ENCODE results near the gene PRRT1B. TPM values are rescaled to one million over a fixed set of nuclear protein-coding genes. Genes with fewer than 3 reads are reported as not detected.

PRRT1B gene
- total and polyA plus RNA-seq, 2 donors (not counting 1 experiment from before 2014, with no cell fraction given) = not detected

DNA sequence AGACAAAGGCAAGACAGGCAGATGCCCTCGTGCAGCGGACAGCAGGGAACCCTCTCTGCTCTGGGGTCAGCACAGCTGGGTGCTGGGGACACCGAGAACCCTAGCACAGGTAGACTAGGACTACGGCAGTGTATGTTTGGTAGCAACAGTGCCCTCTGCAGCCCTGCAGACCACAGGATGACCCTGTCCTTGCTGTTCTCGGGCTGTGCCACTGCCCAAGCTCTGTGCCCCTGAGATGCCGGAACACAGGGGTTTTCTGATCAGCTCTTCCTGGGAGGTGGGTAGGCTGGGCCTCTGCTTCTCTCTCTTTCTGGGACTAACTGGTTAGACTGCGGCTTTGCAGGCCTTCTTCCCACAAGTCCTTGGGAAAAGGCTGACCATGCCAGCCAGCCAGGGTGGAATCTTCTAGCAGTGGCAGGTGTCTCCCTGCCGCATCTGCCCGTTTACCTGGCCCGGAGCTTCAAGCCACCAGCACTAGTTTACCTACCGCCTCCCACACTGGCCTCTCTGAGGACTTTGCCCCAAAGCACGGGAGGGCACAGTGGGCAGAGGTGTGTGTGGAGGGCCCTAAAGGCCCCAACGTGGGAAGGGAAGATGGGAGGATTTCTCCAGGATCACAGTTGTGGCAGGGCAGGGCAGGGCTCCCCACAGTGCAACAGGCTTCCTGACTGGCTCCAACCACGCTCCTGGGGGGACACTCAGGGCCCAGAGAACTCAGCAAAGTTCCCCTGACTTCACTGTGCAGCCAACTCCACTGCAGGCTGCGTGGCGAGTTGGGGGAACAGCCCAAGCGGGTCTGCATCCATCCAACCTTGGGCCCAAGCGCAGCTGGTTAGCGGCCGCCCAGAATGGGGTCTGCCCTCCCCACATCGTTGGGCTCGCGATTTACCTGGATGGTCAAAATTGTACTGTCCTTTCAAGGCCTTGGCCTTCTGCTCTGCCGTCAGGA, 15.5 kb upstream of the PRRT1B start:
- Histone ChIP-seq H3K4me1 (ENCODE audit: control insufficient read depth, extremely low read depth, insufficient read depth, low read length) (peaks cover 2% of the 10 kb centered on the region), H3K4me3 (replicated peaks in 1 of 4; ENCODE audit: control extremely low read depth in 1 of 4, insufficient read depth in 1 of 4, low read depth in 3 of 4, low read length in 4 of 4) (peak overlapping the region; percentile 66 to 80 (median 76)), H3K4me2 (ENCODE audit: extremely low read depth, insufficient read depth, low read length) (peak overlapping the region; percentile 95), H3K9ac (ENCODE audit: insufficient read depth, low read length) (peak overlapping the region; percentile 80), H3K27me3 (ENCODE audit: control insufficient read depth, insufficient read depth, low read length) (no peaks in the 10 kb centered on the region), H3K27ac (ENCODE audit: insufficient read depth, low read length) (peak overlapping the region; percentile 59), H3K36me3 (ENCODE audit: control insufficient read depth, insufficient read depth, low read length) (peaks cover 18% of the 10 kb centered on the region), H2AFZ (ENCODE audit: low read length) (peak overlapping the region; percentile 51), H3K79me2 (ENCODE audit: control insufficient read depth, insufficient read depth, low read length) (peaks cover 12% of the 10 kb centered on the region), H3K9me3 (ENCODE audit: control insufficient read depth, insufficient read depth, low read depth, low read length) (no peaks in the 10 kb centered on the region), H4K20me1 (ENCODE audit: control insufficient read depth, extremely low read depth, insufficient read depth, low read length) (no peaks in the 10 kb centered on the region)
- no peak for DNase-seq (ENCODE audit: low read depth in 2 of 2)
- TF ChIP-seq CTCF (conservative IDR thresholded peaks at IDR 0.05 in 1 of 2, IDR thresholded peaks at IDR 0.05 in 1 of 2; ENCODE audit: low read depth in 1 of 2, low read length in 2 of 2) (no peak), EZH2 (IDR thresholded peaks at IDR 0.05; ENCODE audit: low read length, missing control alignments) (no peak)

GRCh38 chr9:131530546-131530919, 14.8 kb upstream of the PRRT1B start:
- Histone ChIP-seq H3K4me3 (replicated peaks in 1 of 4; ENCODE audit: control extremely low read depth in 1 of 4, insufficient read depth in 1 of 4, low read depth in 3 of 4, low read length in 4 of 4) (peak overlapping the region; percentile 66 to 80 (median 76)), H3K36me3 (ENCODE audit: control insufficient read depth, insufficient read depth, low read length) (peaks cover 15% of the 10 kb centered on the region), H3K79me2 (ENCODE audit: control insufficient read depth, insufficient read depth, low read length) (peaks cover 12% of the 10 kb centered on the region), H4K20me1 (ENCODE audit: control insufficient read depth, extremely low read depth, insufficient read depth, low read length) (no peaks in the 10 kb centered on the region), H3K9ac (ENCODE audit: insufficient read depth, low read length) (peak overlapping the region; percentile 80), H3K4me1 (ENCODE audit: control insufficient read depth, extremely low read depth, insufficient read depth, low read length) (peaks cover 2% of the 10 kb centered on the region), H3K27ac (ENCODE audit: insufficient read depth, low read length) (peak overlapping the region; percentile 59), H3K9me3 (ENCODE audit: control insufficient read depth, insufficient read depth, low read depth, low read length) (no peaks in the 10 kb centered on the region), H3K4me2 (ENCODE audit: extremely low read depth, insufficient read depth, low read length) (peak overlapping the region; percentile 95), H3K27me3 (ENCODE audit: control insufficient read depth, insufficient read depth, low read length) (no peaks in the 10 kb centered on the region), H2AFZ (ENCODE audit: low read length) (peak overlapping the region; percentile 51)
- TF ChIP-seq CTCF (conservative IDR thresholded peaks at IDR 0.05 in 1 of 2, IDR thresholded peaks at IDR 0.05 in 1 of 2; ENCODE audit: low read depth in 1 of 2, low read length in 2 of 2) (no peak), EZH2 (IDR thresholded peaks at IDR 0.05; ENCODE audit: low read length, missing control alignments) (no peak)
- DNase-seq (ENCODE audit: low read depth in 2 of 2) = peak in 1 of 2 donors; percentile 18

- no peaks in the 10 kb centered on the region for H4K20me1 ChIP-seq (ENCODE audit: control insufficient read depth, extremely low read depth, insufficient read depth, low read length)
- TF ChIP-seq EZH2 (IDR thresholded peaks at IDR 0.05; ENCODE audit: low read length, missing control alignments) = no peak
- TF ChIP-seq CTCF (conservative IDR thresholded peaks at IDR 0.05 in 1 of 2, IDR thresholded peaks at IDR 0.05 in 1 of 2; ENCODE audit: low read depth in 1 of 2, low read length in 2 of 2) = no peak
Observed at GRCh38 chr9:131530920-131531832, 14.1 kb upstream of the PRRT1B start, which contains the start of gene UCK1. Gene UCK1 (minus strand): TSS chr9:131531263. CDS start chr9:131531174, 89 bp downstream.

More at GRCh38 chr9:131530920-131531832, 14.1 kb upstream of the PRRT1B start, which contains the start of gene UCK1:
- no peaks in the 10 kb centered on the region for H3K9me3 ChIP-seq (ENCODE audit: control insufficient read depth, insufficient read depth, low read depth, low read length)
- H3K4me1 ChIP-seq (ENCODE audit: control insufficient read depth, extremely low read depth, insufficient read depth, low read length) = peaks cover 2% of the 10 kb centered on the region
- DNase-seq (ENCODE audit: low read depth in 2 of 2) = peak; percentile 73 to 79
- peak within 1 kb of the TSS; percentile 66 to 80 (median 76) for H3K4me3 ChIP-seq (replicated peaks in 1 of 4; ENCODE audit: control extremely low read depth in 1 of 4, insufficient read depth in 1 of 4, low read depth in 3 of 4, low read length in 4 of 4)
- H2AFZ ChIP-seq (ENCODE audit: low read length) = peak within 1 kb of the TSS; percentile 84
- peak within 1 kb of the TSS; percentile 80 for H3K9ac ChIP-seq (ENCODE audit: insufficient read depth, low read length)
- H3K4me2 ChIP-seq (ENCODE audit: extremely low read depth, insufficient read depth, low read length) = peak within 1 kb of the TSS; percentile 95
- H3K36me3 ChIP-seq (ENCODE audit: control insufficient read depth, insufficient read depth, low read length) = peaks cover 15% of the 10 kb centered on the region
- peak within 1 kb of the TSS; percentile 59 for H3K27ac ChIP-seq (ENCODE audit: insufficient read depth, low read length)
- H3K27me3 ChIP-seq (ENCODE audit: control insufficient read depth, insufficient read depth, low read length) = no peaks in the 10 kb centered on the region
- H3K79me2 ChIP-seq (ENCODE audit: control insufficient read depth, insufficient read depth, low read length) = peaks cover 12% of the 10 kb centered on the region

All from fibroblast of lung (primary cell).